ENCODE results near the gene IRF7. TPM values are rescaled to one million over a fixed set of nuclear protein-coding genes. Genes with fewer than 3 reads are reported as not detected.
"Not testable (repeated sequence)": the region's sequence is repeated elsewhere in the genome, so short reads cannot be mapped to it uniquely, and the experiment has no call there.

IRF7 gene
- total RNA-seq, 1 donor from 2014 or later: 8.7 TPM

- no peak for DNase-seq (ENCODE audit: low read depth, low spot score)
Measured at GRCh38 chr11:581752-582151, 34.0 kb downstream of the IRF7 start.

- no peak for DNase-seq (ENCODE audit: low read depth, low spot score)
Measured at GRCh38 chr11:581342-581741, 34.4 kb downstream of the IRF7 start.

- DNase-seq (ENCODE audit: low read depth, low spot score): no peak
Measured at GRCh38 chr11:579830-580601, 35.7 kb downstream of the IRF7 start.

- no peak for DNase-seq (ENCODE audit: low read depth, low spot score)
Measured at GRCh38 chr11:578276-579035, 37.3 kb downstream of the IRF7 start.

DNA sequence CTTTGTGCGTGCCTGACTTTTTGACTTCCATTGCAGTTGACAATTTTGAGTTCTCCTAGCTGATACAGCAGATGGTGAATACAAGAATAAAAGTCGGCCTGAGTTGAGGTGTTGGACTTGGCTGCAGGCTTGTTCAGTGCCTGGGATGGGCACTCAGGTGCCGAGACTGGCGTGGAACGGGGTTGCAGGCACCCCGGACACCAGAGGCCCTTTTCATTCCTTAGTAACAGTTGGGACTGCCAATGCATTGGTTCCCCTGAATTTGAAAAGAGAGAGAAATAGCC lies 38.2 kb downstream of the IRF7 start:
- no peak for DNase-seq (ENCODE audit: low read depth, low spot score)

DNA sequence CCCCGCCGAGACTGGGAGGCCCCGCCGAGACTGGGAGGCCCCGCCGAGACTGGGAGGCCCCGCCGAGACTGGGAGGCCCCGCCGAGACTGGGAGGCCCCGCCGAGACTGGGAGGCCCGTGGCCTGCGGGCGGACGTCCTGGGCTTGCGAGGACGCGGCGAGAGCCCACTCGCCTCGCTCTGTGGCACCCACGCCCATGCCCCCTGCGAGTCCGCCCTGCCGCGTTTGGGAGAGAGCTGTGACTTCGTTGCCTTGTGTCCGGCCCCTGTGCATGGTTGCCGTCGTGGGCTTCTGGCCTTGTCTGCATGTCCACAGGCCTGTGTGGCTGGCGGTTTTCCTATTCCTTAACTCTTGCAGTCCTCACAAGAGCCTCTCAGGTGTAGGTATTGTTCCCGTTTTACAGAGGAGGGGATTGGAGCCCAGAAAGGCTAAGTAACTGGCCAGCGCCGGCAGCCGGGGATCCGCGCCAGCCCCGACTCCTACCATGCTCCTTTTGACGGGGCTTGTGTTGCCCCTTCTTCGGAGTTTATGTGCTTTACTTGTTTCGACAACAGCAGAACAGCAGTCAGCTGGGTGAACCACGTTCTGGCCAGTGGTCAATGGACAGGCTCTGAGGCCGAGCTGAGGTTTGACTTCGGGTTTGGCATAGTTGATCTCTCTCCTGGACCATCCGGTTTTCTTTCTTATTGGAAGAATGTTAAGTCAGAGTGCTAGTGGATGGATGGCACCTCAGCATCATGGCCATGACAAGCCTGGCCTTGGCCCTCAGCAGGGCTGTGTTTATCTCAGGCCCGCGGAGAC lies 38.7 kb downstream of the IRF7 start:
- DNase-seq (ENCODE audit: low read depth, low spot score): no peak

DNA sequence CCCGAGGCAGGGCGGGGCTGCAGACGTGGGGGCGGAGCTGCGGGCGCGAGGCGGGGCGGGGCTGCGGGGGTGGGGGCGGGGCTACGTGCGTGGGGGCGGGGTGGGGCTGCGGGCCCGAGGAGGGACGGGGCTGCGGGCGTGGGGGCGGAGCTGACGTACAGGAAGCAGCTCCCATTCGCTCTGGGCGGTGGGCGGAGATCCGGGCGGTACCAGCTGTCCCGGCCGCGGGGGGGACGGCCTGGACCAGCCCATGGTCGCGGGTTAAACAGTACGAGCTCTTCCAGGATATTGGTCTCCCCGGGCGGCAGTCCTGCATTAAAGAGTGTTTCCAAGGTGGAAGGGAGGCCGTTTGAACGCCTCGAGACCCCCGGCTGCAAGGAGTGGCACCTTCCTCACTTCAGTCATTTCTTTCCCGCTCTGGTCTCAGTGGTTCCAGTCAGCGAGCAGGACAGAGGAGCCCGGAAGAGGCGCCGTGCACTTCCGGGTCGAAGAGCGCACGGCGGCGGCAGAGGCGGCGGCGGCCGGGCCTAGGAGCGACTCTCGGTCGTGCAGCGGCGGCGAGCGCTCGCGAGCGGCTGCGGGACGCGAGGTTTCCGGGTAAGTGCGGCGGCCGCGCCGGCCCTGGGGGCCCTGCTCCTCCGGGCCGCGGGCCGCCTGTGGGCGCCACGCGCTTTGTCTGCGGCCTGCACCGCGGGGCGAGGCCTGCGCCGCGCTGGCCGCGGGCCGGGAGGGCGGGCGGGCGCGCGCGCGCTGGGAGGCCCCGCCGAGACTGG lies 39.6 kb downstream of the IRF7 start, which contains the start of gene PHRF1:
Gene PHRF1, plus strand, starts transcription at position 475 of the 773 bp plus-strand sequence. CDS start 5,043 bp downstream, outside the sequence.
- peak; percentile 77 for DNase-seq (ENCODE audit: low read depth, low spot score)

DNA sequence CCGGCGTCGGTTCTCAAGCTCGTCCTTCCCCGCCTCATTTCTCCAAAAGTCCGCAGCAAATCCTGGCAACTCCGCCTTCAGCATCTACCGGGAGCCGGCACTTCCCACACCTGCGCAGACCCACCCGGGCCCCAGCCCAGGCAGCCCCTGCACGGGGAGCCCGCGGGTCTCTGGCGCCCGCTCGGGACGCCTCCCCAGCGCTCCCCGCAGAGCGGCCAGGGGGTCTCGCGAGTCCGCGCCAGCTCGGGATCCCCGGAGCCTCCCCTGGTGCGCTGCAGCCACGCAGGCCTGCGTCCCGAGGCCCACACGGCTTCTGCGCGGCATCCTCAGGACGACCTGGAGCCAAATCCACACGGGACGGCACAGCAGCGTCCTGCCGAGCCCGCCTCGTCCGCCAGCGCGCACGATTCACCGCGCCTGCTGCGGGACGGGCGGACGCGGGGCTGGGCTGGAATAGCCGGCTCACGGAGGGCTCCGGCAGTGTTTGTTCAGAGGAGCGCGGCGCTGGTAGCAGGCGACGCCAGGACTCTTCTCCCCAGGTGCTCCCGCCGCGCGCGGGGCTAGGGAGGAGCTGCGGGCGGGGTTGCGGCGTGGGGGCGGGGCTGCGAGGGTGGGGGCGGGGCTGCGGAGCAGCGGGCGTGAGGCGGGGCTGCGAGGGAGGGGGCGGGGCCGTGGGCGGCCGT lies 40.3 kb downstream of the IRF7 start:
- no peak for DNase-seq (ENCODE audit: low read depth, low spot score)

- no peak for DNase-seq (ENCODE audit: low read depth, low spot score)
Measured at GRCh38 chr11:574632-575312, 41.0 kb downstream of the IRF7 start.

- not testable (repeated sequence) for DNase-seq (ENCODE audit: low read depth, low spot score)
Measured at GRCh38 chr11:574031-574570, 41.6 kb downstream of the IRF7 start.

GRCh38 chr11:573146-573759 lies 42.5 kb downstream of the IRF7 start:
- no peak for DNase-seq (ENCODE audit: low read depth, low spot score)

- DNase-seq (ENCODE audit: low read depth, low spot score): no peak
Measured at GRCh38 chr11:571802-572185, 44.0 kb downstream of the IRF7 start.

DNA sequence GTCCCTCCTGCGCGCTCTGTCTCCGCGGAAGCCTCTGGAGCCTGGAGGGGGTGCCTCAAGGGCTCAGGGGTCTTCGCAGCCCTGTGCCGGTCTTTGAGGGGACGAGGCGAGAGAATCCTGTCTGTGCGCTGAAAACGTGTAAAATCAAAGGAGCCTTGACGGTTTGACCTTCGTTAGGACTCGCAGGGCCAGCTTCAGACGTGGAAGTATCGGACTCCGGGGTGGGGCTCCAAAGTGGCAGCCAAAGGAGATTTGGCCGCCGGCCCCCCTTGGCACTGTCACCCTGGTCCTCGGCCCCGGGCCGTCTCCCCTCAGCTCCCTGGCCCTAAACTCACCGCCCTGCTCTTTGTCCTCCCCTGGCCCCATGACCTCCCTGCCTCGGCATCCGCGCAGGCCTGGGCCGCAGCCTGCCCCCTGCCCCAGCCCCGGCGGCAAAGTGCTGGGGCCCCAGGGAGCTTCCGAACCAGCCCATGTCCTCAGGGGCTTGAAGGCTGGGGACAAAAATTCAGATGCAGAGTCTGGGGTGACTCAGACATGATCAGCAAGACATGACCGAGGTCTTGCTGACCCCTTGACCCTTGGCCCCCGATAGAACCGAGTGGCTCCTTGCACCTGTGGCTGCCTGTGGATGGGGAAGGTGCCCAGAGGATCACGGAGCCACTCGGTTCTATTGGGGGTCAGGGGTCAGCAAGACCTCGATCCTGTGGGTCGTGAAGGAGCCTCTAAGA lies 46.4 kb downstream of the IRF7 start:
- DNase-seq (ENCODE audit: low read depth, low spot score): no peak

GRCh38 chr11:568306-569157 lies 47.2 kb downstream of the IRF7 start:
- DNase-seq (ENCODE audit: low read depth, low spot score): peak; percentile 56

GRCh38 chr11:567629-568292 lies 48.0 kb downstream of the IRF7 start:
- DNase-seq (ENCODE audit: low read depth, low spot score): no peak

GRCh38 chr11:567011-567628 lies 48.6 kb downstream of the IRF7 start:
- no peak for DNase-seq (ENCODE audit: low read depth, low spot score)

All from pulmonary artery endothelial cell (primary cell).